Calu3 (cell line): ENCODE results near the gene CBX4. TPM values are rescaled to one million over a fixed set of nuclear protein-coding genes. Genes with fewer than 3 reads are reported as not detected.
A peak's percentile ranks its signal among the peaks of the same experiment; 100 is the strongest.

Experiments
- BruUV-seq: library from RNA; stranded (reverse); fragments of 400-500 nt; replicated peaks from 2 replicates; lab custom pipeline; 2021; lab: Mats Ljungman, UMichigan
- CTCF ChIA-PET: fragments of 300-600 bp; sonication (Branson Sonifier 250); formaldehyde crosslinking; loops from one replicate; lab custom pipeline; 2022; ENCODE audit warnings: antibody characterized with exemption; lab: Charles Lee
- DNase-seq: peaks from one replicate; pipeline ENCODE4 v3.0.0; 2022
- H3K27ac Mint-ChIP-seq: one replicate; pipeline ENCODE4 v1.8.0; 2022; ENCODE audit warnings: mixed read lengths; ENCODE audit not compliant: unreplicated experiment
- H3K27me3 Mint-ChIP-seq: one replicate; pipeline ENCODE4 v1.8.0; 2022; ENCODE audit warnings: mixed read lengths; ENCODE audit not compliant: unreplicated experiment
- H3K36me3 Mint-ChIP-seq: one replicate; pipeline ENCODE4 v1.8.0; 2022; ENCODE audit warnings: mild to moderate bottlenecking, moderate library complexity, mixed read lengths; ENCODE audit not compliant: insufficient read depth, unreplicated experiment
- H3K4me1 Mint-ChIP-seq: one replicate; pipeline ENCODE4 v1.8.0; 2022; ENCODE audit warnings: mild to moderate bottlenecking, low read depth, mixed read lengths; ENCODE audit not compliant: unreplicated experiment
- H3K4me3 Mint-ChIP-seq: one replicate; pipeline ENCODE4 v1.8.0; 2022; ENCODE audit warnings: mild to moderate bottlenecking, low read depth, moderate library complexity, mixed read lengths; ENCODE audit not compliant: unreplicated experiment
- H3K9me3 Mint-ChIP-seq: one replicate; pipeline ENCODE4 v1.8.0; 2022; ENCODE audit warnings: low read depth, mixed read lengths; ENCODE audit not compliant: unreplicated experiment
- intact Hi-C: fragments of 100-400 bp; cut with micrococcal nuclease; formaldehyde crosslinking; loops from one replicate; pipeline ENCODE4 v1.10.0; 2022; ENCODE audit not compliant: unreplicated experiment
- total RNA-seq: library from RNA; stranded (reverse); gene quantifications from 2 replicates; pipeline ENCODE4 v1.2.3, GENCODE V29; 2022
- TF ChIP-seq, protein P1 (sequence below): fragments of 200-600 bp; IDR thresholded peaks from one replicate; pipeline ENCODE4 v1.8.0; 2022; ENCODE audit warnings: antibody characterized with exemption; ENCODE audit not compliant: unreplicated experiment

The CBX4 gene
- total RNA-seq, 1 experiment from 2014 or later: 40.2 TPM

DNA sequence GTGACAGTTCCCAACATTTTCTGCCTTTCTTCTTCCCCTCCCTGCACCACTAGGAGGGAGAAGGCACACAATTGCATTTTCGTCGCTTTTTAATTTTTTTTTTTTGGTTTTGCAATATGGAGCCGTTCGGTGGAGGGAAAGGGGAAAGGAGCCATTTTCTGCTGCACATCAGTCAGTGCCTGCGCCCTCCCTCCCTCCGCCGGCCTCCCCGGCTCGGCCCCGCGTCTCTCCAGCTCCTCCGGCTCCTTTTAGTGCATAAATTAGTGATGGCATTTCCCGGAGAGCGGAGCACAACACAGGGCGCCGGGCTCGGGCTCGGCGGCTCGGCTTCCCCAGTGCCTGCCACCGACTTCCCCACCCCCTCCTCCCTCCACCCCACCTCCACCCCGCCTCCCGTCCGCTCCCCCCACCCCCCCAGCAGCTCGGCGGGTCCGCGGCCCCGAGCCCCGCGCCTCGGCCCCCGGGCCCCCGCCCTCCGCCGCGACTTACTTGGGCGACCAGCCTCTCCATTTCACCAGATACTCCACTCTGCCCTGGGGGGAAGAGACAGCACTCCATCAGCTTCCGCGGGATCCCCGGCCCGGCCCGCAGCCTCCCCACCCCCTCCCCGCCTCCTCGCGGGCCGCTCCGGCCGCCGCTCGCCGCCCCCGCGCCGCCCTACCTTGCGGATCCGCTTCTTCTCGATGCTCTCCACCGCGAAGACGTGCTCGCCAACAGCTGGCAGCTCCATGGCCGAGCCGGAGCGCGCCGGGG is 542 bp downstream of the CBX4 start:
- intact Hi-C loops: loop anchor here (5.0 kb wide), 1 partner anchor 41 kb away; the partner anchor contains the start of gene CBX8
- H3K9me3 Mint-ChIP-seq: no peaks in the 10 kb centered on the region
- no TSS peak for BruUV-seq
- H3K27ac Mint-ChIP-seq: peak overlapping the region; percentile 69
- H3K36me3 Mint-ChIP-seq: peaks cover 83% of the 10 kb centered on the region
- no peak for DNase-seq
- CTCF ChIA-PET: interaction anchor here (0.6 to 2.8 kb wide), 16 partner anchors 13 to 912 kb away, joined by 3 to 20 read pairs (median 4); no protein-coding TSS in a partner anchor
- H3K4me3 Mint-ChIP-seq: peak overlapping the region; percentile 85
- TF ChIP-seq, protein P1, sequence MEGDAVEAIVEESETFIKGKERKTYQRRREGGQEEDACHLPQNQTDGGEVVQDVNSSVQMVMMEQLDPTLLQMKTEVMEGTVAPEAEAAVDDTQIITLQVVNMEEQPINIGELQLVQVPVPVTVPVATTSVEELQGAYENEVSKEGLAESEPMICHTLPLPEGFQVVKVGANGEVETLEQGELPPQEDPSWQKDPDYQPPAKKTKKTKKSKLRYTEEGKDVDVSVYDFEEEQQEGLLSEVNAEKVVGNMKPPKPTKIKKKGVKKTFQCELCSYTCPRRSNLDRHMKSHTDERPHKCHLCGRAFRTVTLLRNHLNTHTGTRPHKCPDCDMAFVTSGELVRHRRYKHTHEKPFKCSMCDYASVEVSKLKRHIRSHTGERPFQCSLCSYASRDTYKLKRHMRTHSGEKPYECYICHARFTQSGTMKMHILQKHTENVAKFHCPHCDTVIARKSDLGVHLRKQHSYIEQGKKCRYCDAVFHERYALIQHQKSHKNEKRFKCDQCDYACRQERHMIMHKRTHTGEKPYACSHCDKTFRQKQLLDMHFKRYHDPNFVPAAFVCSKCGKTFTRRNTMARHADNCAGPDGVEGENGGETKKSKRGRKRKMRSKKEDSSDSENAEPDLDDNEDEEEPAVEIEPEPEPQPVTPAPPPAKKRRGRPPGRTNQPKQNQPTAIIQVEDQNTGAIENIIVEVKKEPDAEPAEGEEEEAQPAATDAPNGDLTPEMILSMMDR: no peak
- H3K27me3 Mint-ChIP-seq: peaks cover 38% of the 10 kb centered on the region
- peaks cover 19% of the 10 kb centered on the region for H3K4me1 Mint-ChIP-seq

DNA sequence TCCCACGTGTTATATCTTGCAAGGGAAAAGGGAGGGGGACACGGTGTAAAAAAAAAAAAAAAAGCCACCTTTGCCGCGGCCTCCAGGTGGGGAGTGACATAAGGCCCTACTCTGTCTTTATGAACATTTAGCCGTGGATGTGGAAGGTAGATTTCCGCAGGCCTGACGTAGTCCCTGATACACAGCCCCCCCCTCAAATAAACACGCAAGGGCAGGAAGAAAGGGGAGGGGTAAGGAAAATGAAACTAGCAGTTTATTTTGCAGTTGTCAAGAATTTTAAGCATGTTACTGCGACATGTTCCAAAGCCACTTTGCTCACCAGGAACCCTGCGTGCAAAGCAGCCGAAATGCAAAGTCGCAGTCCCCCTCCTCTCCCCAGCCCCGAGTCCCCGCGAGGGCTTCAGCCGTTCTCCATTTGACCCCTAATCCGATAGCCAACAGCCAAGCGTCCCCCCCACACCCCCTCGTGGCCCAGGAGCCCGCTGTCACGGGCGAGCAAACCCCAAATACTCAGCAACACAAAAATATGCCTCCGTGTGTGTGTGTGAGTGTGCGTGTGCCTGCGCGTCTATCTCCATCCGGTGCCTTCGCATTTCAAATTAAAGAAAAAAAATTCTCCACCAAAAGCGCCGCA is 1.2 kb downstream of the CBX4 start:
- H3K27me3 Mint-ChIP-seq: peaks cover 37% of the 10 kb centered on the region
- CTCF ChIA-PET: interaction anchor here (0.7 to 2.8 kb wide), 5 partner anchors 16 to 30 kb away, joined by 3 to 20 read pairs (median 3); no protein-coding TSS in a partner anchor
- BruUV-seq: TSS peak; percentile 44

DNA sequence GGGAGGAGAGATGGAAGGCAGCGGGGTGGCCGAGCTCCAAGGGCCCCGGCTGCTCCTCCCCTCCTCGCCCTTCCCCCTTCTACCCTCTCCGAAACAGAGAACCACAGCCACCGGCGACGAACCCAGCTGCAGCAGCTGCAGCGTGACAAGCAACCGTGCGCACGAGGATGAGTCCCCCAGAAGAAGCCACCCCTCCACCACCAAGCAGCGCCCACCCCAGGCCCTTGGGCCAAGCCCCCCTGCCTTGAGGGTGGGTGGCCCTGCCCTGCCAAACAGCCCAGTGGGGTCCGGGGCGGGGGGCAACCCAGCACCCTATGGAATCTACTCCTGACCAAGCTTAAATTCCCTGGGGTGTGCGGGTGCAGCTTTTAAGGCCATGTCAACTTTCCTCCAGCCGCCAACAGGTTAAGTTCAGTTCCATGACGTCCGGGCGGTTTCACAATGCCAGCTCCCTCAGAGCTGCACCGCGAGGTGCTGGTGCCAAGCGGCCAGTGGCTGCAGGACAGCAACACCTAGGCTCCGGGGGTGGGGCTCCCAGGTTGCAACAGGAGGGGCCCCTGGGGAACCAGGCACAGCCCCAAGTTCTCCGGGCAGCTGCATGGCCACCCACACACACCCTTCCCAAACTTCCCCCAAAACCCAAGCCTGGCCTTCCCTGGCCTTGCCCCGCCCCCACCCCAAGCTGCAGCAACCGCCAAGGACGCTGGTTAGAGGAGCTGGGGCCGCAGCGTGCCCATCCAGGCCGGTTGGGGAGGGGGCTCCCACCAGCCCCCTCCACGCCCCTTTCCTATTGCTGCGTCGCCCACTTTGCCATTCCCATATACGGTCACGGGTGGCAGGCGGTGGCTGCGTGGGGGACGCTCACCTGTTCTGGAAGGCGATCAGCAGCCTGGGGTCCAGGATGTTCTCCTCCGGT is 2.0 kb downstream of the CBX4 start:
- intact Hi-C loops: loop anchor here (5.0 kb wide), 1 partner anchor 40 kb away; the partner anchor contains the start of gene CBX8
- BruUV-seq: no TSS peak
- H3K9me3 Mint-ChIP-seq: no peaks in the 10 kb centered on the region
- TF ChIP-seq, protein P1: peak; percentile 30
- peak; percentile 89 for DNase-seq
- peak overlapping the region; percentile 85 for H3K4me3 Mint-ChIP-seq
- peaks cover 91% of the 10 kb centered on the region for H3K36me3 Mint-ChIP-seq
- H3K27ac Mint-ChIP-seq: peak overlapping the region; percentile 69
- peaks cover 27% of the 10 kb centered on the region for H3K4me1 Mint-ChIP-seq
- peaks cover 29% of the 10 kb centered on the region for H3K27me3 Mint-ChIP-seq
- CTCF ChIA-PET: interaction anchor here (0.5 to 2.0 kb wide), 8 partner anchors 14 to 156 kb away, joined by 3 to 9 read pairs (median 4); no protein-coding TSS in a partner anchor

More for the DNA sequence above, 1.2 kb downstream of the CBX4 start:
- H3K4me1 Mint-ChIP-seq: peaks cover 24% of the 10 kb centered on the region
- TF ChIP-seq, protein P1: no peak
- peaks cover 87% of the 10 kb centered on the region for H3K36me3 Mint-ChIP-seq
- intact Hi-C loops: loop anchor here (5.0 kb wide), 1 partner anchor 41 kb away; the partner anchor contains the start of gene CBX8
- peak overlapping the region; percentile 85 for H3K4me3 Mint-ChIP-seq
- H3K9me3 Mint-ChIP-seq: no peaks in the 10 kb centered on the region
- DNase-seq: no peak
- peak overlapping the region; percentile 69 for H3K27ac Mint-ChIP-seq
